ENCODE measurements around the gene REPS2.

Gene REPS2

DNA sequence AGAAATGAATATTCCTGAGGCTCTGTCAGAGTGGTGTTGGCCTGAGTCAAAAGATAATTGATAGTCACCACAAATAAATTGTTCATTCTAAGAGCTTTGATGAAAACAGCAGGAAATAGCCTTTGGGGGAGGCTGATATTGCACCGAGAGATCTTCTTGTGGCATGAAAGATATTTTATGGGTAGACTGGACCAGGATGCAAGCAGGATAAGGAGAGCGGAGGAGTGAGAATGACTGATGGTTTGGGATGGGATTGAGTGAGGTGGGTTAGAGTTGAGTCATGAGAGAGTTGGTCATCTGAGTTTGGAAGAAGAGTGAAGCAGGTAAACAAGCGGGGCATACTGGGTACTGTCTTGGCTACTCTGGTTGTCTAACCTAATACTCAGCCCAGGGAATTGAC, 88.7 kb downstream of the REPS2 start:
- no peak for DNase-seq (ENCODE audit: low read depth)

DNA sequence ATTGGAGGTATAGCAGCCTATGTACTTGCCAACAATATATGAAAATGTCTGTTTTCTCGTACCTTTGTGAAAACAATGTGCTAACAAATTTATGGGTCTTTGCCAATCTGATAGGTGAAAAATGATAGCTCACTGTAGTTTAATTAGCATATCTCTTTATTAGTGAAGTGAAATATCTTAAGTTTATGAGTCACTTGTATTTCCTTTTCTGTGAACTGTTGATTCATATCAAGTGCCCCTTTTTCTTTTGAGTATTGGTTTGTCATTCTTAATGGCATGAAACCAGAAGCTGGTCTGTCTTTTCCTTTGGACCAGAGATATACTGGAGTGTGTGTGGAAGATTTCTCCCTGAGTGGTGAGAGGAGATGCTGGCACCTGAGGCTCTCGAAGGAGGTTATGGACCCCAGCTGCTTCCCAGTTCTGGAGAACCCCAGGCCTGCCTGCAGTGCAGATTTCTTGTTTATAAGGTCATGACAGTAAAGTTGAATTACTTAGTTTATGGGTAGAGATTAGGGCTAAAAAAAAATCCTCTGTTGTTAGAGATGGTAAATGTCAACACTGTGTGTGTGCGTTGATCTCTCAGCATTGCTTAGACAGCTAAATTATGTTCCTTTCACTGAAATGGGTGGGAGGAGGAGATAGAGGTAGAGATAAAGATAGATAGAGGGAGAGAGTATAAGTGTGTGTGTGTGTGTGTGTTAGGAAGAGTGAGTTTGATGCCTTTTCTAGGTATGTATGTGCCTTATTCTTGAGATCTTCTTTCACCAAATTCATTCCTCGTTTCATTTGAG, 89.9 kb downstream of the REPS2 start:
- DNase-seq (ENCODE audit: low read depth) = no peak

DNA sequence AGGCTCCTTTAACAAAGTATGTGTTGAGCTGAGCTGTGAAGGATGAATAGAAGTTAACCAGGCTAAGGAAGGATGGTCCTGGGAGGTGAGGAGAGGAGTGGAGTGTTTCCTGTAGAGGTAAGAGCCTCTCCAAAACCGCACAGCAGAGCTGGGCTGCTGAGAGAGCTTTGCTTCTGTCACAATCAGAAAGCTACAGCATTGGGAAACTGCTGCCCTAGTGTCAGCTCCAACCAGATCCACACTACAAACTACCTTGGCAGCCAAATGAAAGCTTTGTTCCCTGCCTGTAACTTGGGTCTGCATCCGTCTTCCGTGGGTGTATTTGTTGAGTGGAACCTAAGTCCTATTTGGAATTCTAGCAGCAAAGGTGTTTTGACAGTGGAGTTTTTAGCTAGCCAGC, 91.8 kb downstream of the REPS2 start:
- DNase-seq (ENCODE audit: low read depth) = no peak

DNA sequence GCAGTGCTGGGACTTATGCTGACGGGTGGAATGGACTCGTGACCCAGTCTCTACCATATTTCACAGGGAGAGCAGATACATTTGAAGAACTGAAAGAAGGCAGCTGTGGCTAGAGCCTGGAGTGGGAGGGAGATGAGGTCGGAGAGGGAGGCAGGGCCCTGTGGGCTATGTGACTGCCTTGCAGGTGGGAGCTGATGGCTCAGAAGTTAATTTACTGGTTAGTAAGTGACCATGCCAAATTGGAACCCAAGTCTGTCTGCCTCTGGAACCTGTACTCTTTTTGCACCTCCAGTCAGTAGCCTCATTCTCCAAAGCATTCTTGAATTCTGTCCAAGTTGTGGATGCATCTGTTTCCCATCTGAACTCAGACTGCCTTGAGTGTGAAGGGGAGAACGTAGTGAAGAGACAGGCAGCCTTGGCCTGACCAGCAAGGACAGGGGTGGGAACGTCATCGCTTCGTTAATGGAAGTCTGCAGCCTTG, 92.3 kb downstream of the REPS2 start:
- no peak for DNase-seq (ENCODE audit: low read depth)

DNA sequence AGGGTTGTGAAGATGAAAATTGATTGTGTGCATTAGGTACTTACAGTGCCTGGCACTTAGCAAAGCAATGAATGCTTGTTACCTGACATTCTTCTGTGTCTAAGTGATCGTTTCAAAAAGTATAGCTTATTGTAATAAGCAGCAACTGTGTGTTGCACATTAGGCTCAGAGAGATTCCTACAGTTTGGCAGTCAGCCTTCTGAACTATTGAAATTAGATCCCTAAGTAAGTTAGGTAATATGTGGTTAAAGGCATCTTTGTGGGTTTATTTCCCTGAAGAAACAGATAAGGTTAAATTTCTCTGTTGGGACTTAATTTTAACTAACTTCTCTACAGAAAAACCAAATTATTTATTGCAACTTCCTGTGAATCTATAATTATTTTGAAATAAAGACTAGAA, 93.4 kb downstream of the REPS2 start:
- no peak for DNase-seq (ENCODE audit: low read depth)

DNA sequence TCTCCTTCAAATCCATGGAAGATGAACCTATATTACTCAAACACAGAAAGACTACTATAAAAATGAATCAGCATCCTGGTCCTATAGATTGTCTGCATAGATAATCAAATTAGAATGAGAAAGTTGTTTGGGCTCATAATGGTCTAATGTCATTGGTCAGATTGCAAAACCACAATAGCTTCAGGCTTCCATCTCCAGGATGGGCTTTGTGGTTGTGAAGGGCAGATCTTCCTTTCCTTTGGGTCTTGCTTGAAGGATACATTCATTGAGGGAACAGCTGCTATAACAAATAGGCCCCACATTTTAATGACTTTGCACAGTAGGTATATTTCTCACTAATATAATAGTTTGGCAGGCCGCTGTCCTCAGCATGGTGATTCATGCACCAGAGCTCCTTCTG, 94.3 kb downstream of the REPS2 start:
- DNase-seq (ENCODE audit: low read depth) = no peak

DNA sequence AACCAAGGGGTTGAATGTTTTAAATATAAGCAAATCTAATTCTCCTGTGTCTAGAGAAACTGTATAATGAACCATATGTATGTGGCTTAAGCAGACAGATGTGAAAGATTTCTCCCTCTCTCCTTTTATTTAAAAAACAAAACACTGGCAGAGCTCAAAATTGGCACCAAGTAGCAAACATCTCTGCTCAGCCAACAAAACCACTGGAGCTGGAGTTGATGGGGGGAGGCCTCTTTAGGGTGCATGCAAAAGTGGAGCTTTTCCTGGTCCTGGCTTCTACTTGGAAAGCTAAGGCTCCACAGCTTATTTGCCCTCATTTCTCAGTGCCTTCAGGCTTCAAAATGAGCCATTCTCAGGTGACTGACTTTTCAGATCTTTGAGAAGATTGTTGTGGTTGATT, 95.6 kb downstream of the REPS2 start:
- DNase-seq (ENCODE audit: low read depth) = no peak

DNA sequence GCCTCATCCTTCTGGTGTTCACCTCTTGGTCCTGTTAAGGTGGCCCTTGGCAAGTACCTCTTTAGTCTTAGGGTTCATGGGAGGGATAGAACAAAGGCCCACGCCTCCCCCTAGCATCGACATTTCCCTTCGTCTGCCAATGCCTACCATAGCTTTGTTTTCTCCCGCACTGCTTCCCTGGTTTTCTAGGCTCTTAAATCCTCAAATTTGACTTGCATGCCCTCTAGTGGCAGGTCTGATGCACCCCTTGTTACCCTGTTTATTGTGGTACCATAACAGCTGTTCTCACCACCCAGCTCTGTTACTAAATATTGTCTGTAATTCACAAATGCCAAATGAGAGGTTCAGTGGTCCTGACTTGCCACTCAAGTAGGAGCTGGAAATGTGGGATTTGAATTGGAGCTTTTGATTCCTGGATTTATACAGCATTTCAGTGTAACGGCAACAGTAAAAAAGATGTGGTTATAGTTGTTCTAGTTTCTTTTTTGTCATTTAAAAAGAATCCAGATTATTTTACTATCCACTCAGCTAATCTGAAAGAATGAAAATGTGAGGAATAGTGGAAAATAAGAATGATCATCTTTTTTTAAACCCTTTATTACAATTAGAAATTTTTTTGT, 100.1 kb downstream of the REPS2 start:
- no peak for DNase-seq (ENCODE audit: low read depth)

DNA sequence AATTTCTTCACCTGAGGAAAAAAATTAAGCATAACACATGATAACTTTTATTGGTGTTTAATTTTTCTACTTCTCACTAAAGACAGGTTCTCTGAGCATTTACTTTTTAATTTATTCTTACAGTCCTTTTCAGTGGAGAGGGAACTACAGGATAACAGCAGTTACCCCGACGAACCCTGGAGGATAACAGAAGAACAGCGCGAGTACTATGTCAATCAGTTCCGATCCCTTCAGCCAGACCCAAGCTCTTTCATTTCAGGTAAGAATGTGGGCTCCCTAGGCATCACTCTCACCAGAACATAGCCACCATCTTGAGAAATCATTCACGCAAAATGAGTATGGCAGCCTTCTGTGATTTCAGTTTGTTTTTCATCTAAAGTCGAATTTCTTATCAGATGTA, 100.8 kb downstream of the REPS2 start:
- no peak for DNase-seq (ENCODE audit: low read depth)

DNA sequence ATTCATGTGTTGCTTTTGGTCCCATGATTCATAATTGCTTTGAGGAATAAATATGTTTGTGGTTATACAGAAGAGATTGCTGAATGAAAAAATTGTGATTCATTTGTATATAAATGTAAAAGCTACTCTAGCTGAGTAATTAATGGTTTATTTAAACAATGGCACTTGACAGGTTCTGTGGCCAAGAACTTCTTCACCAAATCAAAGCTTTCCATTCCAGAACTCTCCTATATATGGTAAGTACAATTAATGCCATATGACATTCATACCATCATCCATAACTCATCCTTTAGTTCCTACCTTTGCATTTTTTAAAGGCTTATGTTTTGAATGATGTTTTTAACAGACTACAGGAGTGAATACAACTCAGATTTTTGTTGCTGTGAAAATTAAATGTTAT, 105.8 kb downstream of the REPS2 start:
- no peak for DNase-seq (ENCODE audit: low read depth)

DNA sequence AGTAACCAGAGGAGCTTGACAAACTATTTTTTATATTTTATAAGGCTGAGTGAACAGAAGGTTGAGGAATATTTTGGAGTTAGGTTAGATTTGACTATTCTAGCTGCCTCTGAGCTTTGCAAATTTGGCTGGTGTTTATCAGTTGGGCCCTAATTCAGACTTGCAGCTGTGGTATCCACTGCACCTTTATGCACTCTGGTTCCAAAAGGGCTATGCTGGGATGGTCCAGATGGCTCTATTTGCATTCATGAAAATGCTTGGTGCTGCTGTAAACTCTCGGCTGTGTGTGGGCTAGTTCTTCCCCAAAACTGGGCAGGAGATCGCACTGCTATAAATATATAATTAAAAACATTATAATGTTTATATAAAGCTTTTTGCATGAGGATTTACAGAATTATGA, 106.3 kb downstream of the REPS2 start:
- DNase-seq (ENCODE audit: low read depth) = no peak

DNA sequence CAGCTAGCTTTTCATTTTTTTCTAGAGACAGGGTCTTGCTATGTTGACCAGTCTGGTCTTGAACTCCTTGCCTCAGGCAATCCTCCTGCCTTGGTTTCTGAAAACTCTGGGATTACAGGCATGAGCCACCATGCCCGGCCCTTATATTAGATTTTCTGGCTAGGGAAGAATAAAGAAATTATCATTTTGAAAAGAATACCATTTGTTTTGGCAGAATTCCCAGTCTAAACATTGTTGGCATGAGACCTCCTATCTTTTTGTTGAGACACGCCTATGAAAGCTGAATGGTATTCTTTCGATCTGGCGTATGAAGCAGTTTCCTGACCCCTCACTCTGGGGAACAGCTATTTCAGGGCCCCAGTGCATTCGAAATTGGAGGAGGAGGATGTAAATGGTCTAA, 107.0 kb downstream of the REPS2 start:
- no peak for DNase-seq (ENCODE audit: low read depth)

DNA sequence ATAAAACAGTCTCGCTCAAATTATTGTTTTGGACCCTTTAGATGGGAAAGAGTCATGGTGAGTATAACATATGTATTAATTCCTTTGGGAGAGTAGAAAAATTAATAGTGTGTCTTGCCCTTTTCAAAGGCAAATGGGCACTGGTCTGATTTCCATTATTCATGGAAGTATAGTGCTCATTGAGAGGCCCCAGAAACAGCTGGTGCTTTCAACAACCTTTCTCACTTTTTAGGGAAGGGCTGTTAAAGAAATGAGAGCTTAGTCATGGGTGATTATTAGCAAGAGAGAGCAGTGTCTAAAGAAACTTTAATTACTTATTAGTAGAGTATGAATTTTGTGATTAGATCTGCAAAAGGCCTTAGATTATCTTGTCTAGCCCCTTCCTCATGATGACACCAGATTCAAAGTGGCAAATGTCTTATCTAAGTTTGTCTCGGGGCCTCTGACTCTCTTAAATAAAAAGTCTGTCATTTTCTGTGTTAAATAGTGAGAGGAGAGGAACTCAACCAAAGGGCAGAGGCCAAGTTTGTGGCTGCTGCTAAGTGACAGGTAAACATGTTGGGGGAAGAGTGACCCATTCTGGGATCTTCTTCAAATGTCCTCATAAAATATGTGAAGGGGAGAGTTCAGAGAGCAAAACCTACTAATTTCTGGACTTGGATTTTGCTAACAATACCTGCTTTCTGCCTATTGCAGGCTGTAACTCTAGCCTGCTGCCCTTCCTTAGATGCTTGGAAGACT, 110.6 kb downstream of the REPS2 start:
- no peak for DNase-seq (ENCODE audit: low read depth)

DNA sequence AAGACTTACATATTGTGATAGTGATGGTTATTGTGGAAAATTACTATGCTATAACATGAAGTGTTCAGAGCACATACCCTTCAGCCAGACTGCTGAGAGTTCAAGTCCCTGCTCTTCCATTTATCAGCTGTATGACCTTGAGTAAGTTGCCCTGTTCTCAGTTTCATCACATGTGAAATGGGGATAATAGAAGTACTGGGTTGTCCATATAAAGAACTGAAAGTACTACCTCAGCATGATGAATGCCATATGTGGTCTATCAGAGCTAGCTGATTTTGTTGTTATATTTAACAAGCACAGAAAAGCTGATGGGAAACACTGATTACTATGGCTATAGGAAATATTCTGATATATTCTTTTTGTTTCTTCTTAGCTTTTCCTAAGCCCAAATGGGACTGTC, 115.6 kb downstream of the REPS2 start:
- DNase-seq (ENCODE audit: low read depth) = no peak

DNA sequence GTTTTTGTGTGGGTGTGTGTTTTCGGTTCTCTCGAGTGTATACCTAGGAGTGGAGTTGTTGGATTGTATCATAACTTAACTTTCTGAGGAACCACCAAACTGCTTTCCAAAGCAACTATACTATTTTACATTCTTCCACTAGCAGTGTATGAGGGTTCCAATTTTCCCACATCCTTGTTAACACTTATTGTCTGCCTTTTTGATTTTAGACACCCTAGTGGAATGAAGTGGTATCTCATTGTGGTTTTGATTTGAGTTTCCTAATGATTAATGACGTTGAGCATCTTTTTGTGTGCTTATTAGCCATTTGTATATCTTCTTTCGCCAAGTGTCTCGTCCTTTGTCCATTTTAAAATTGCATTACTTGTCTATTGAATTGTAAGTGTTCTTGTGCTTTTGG, 118.6 kb downstream of the REPS2 start:
- no peak for DNase-seq (ENCODE audit: low read depth)

DNA sequence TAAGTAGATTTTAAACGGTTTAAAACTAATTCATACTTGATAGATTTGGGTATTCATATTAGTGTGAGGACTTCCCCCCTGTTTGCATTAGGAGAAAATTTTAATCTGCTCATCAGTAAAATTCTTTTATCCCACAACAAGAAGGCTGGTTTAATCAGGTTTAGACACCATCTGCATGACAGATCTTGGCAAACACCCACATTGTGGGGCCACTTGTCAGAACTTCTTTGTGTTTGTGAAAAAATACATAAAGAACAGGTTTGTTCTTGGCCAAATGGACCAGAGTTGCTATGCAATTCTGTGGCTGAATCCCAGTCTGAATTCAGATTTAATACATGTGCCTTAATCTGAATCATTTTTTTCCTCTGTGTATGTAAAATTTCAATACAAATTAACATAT, 121.1 kb downstream of the REPS2 start:
- DNase-seq (ENCODE audit: low read depth) = no peak

DNA sequence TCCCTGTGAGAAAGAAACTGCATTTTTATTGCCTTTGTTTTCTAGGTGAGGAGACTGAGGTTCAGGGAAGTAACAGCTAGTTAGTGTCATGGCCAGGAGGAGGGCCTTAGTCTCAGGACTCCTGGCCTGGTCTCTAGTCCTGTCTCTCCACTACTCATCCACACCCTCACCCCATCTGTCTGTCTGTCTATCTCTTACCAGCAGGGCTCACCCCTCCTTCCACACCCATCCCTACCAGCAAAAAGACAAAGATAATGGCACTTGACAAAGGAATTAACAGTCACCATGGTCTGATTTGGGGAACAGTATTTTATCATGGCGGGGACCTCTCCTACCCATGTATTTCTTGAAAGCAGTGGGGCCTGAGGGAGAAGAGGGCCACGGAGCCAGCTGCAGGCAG, 125.8 kb downstream of the REPS2 start:
- no peak for DNase-seq (ENCODE audit: low read depth)

DNA sequence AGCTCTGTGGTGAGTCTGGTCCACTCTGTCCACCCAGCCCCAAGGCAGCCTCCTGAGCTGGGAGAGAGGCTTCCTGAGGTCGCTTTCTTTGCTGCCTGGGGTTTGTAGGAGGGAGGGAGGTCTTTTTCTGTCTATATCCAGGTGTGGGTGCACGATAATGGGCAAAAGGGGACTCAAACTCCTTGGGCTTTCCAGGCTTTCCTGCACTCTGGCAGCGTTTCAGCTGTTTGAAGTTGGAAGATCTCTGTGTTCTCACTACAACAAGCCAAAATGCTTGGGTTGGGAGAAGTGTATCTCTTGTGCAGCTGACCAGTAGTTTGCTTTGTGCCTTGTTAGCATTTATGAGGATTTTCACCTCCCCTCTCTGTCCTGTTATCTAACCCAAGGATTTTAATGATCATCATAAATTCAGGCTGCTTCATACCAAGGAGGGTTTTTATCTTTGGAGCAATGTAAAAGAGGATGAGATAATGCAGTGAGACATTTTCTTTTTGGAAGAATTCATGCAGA, 126.3 kb downstream of the REPS2 start:
- no peak for DNase-seq (ENCODE audit: low read depth)

DNA sequence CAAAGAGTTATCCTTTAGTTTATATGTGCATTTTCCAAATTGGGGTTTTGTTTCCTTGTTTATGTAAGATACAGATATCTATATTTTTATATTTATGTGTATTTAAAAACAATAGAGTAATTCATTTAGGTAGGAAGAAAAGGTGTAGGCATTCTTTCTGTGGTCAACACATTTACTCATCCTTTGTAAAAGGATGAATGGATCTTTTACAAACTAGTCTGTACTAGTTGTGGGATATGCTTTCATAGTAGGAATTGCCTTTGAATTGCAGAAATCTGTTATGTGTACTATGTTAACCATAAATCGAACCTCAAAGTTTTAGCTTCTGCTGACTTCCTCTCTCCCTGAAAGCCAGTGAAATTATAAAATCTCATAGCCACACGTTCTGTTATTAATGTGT, 128.5 kb downstream of the REPS2 start:
- no peak for DNase-seq (ENCODE audit: low read depth)

DNA sequence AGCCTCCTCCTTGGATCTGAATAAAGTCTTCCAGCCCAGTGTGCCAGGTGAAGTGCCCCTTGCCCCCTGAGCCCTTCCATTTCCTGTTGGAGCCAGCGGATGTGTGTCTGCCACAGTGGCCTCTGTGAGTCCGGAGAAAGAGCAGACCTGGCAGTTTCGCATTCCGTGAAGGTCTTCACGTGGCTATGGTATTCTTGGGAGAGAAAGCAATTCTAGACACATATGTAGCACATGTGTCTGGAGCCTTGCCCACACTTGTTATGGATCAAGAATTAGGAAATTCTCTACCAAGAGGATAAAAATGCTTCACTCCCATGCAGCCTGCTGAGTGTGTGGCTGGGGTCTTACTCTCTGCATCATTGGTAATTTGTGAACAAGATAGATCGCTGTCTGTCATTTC, 130.9 kb downstream of the REPS2 start:
- no peak for DNase-seq (ENCODE audit: low read depth)

DNA sequence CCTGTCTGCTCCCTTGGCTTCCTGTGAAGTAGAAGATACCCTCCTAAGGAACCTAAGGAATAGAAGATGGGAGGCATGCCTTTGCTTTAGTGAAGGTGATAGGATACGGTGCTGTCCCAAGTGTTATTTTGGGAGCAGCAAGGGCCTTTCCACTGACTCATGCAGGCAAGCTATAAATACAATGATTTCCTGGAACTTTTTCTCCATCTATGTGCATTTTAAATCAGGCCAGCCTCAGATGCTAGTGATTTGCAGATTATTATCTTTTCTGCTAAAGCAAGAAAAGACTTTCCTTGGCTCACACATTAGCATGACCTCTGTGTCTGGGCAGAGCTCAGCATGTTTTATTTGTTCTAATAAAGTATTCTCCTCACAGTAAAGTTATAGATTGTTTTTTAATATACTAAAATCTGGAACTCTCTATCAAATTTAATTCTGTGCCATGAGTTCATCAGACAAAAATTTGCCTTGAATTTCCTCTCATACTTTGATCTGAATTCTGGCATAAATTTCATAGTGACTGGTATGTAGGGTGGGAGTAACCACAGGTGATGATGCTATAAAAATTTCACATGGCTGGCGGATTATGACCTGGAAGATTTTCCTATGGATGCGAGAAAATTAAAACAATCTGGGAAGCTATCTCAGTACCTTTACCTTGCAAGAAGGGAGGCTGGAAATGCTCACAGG, 131.7 kb downstream of the REPS2 start:
- DNase-seq (ENCODE audit: low read depth) = no peak

DNA sequence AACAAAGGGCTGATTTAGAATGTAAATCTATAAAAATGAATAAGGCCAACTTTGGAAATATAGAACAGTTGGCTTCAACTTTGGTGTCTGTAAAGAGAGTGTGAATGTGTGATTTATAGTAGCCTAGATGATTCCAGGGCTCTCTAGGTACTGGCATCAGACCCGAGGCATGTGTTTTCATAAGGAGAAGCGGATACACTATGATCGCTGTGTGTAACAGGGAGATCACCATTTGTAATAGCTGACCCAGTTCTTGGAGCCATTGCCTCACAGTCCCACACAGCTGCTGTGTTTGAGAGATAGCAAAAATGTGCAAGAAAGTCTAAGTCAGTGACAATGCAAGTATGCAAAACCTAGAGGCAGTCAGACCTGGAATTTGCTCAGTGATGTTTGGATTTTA, 135.1 kb downstream of the REPS2 start:
- DNase-seq (ENCODE audit: low read depth) = no peak
